IMR-90 (cell line): Measurements from ENCODE around the gene BET1L. TPM values are rescaled to one million over a fixed set of nuclear protein-coding genes. Genes with fewer than 3 reads are reported as not detected.

ENCODE experiments used
- ATAC-seq: fragments of 200-7000 bp; cut with Tn5 transposase; 2 replicates; pipeline ENCODE4 v1.9.1; 2020; ENCODE audit warnings: low read depth, mild to moderate bottlenecking, moderate library complexity
- BruUV-seq: library from RNA; stranded (reverse); fragments of 400-500 nt; replicated peaks from 2 replicates; lab custom pipeline; 2021; lab: Mats Ljungman, UMichigan
- CTCF ChIA-PET: fragments of 300-600 bp; formaldehyde crosslinking; extraction: SDS; loops from one replicate; lab custom pipeline; 2021; ENCODE audit warnings: antibody characterized with exemption; lab: Yijun Ruan, JAX
- POLR2A ChIA-PET: fragments of 300-600 bp; sonication (Branson Sonifier 250); formaldehyde crosslinking; loops from one replicate; lab custom pipeline; 2022; ENCODE audit warnings: antibody characterized with exemption; ENCODE audit not compliant: unreplicated experiment; lab: Charles Lee
- DNase-seq: peaks from one replicate; pipeline ENCODE4 v3.0.0; 2013
- H2AFZ ChIP-seq: replicated peaks from 2 replicates; pipeline ENCODE3; 2013; ENCODE audit warnings: low read length, mild to moderate bottlenecking; ENCODE audit not compliant: poor library complexity
- H2AK5ac ChIP-seq: 2 replicates; pipeline ENCODE4 v1.6.1; 2013; ENCODE audit warnings: low read depth, low read length, inconsistent platforms
- H2AK9ac ChIP-seq: replicated peaks from 2 replicates; pipeline ENCODE3; 2013; ENCODE audit warnings: mild to moderate bottlenecking, low read depth, low read length, moderate library complexity; ENCODE audit not compliant: poor library complexity
- H2BK120ac ChIP-seq: 2 replicates; pipeline ENCODE4 v1.6.1; 2013; ENCODE audit warnings: low read depth, low read length, inconsistent platforms
- H2BK15ac ChIP-seq: 3 replicates; pipeline ENCODE4 v1.6.1; 2013; ENCODE audit warnings: low read depth, low read length, inconsistent platforms
- H2BK20ac ChIP-seq: 2 replicates; pipeline ENCODE4 v1.6.1; 2013; ENCODE audit warnings: low read depth, mild to moderate bottlenecking, inconsistent platforms, low read length, moderate library complexity
- H2BK5ac ChIP-seq: 2 replicates; pipeline ENCODE4 v1.6.1; 2013; ENCODE audit warnings: mild to moderate bottlenecking, low read depth, low read length, inconsistent platforms; ENCODE audit not compliant: poor library complexity, severe bottlenecking
- H3K14ac ChIP-seq: replicated peaks from 2 replicates; pipeline ENCODE4 v1.6.1; 2013; ENCODE audit warnings: low read depth, low read length, inconsistent platforms
- H3K18ac ChIP-seq: 2 replicates; pipeline ENCODE4 v1.6.1; 2013; ENCODE audit warnings: low read depth, low read length, control low read depth
- H3K23ac ChIP-seq: 2 replicates; pipeline ENCODE4 v1.6.1; 2013; ENCODE audit warnings: low read depth, low read length, inconsistent platforms
- H3K27ac ChIP-seq: 2 replicates; pipeline ENCODE4 v1.5.1; 2013; ENCODE audit warnings: mild to moderate bottlenecking, control low read depth, low read length; ENCODE audit not compliant: insufficient read depth
- H3K27me3 ChIP-seq: 2 replicates; pipeline ENCODE4 v1.6.1; 2013; ENCODE audit warnings: low read length; ENCODE audit not compliant: control insufficient read depth, insufficient read depth
- H3K36me3 ChIP-seq: 2 replicates; pipeline ENCODE4 v1.6.1; 2013; ENCODE audit warnings: low read length, mixed read lengths; ENCODE audit not compliant: control insufficient read depth, insufficient read depth
- H3K4ac ChIP-seq: 2 replicates; pipeline ENCODE4 v1.6.1; 2013; ENCODE audit warnings: low read depth, low read length, inconsistent platforms
- H3K4me1 ChIP-seq: 2 replicates; pipeline ENCODE4 v1.6.1; 2013; ENCODE audit warnings: low read length, mixed read lengths; ENCODE audit not compliant: control insufficient read depth, insufficient read depth
- H3K4me2 ChIP-seq: 2 replicates; pipeline ENCODE4 v1.6.1; 2013; ENCODE audit warnings: low read depth, mild to moderate bottlenecking, control low read depth, low read length, moderate library complexity
- H3K4me3 ChIP-seq: 2 replicates; pipeline ENCODE4 v1.5.1; 2013; ENCODE audit warnings: low read depth, mild to moderate bottlenecking, control low read depth, low read length, moderate library complexity; ENCODE audit not compliant: insufficient read depth
- H3K56ac ChIP-seq: 2 replicates; pipeline ENCODE4 v1.6.1; 2013; ENCODE audit warnings: low read length, inconsistent platforms; ENCODE audit not compliant: insufficient read depth; ENCODE audit errors: extremely low read depth
- H3K79me1 ChIP-seq, 2 experiments: 2 replicates each; pipeline ENCODE4 v1.6.1; 2013; ENCODE audit warnings: low read length in 2 of 2, inconsistent platforms in 1 of 2, low read depth in 1 of 2
- H3K9ac ChIP-seq: 2 replicates; pipeline ENCODE4 v1.6.1; 2013; ENCODE audit warnings: low read depth, low read length, control low read depth
- H3K9me1 ChIP-seq: 2 replicates; pipeline ENCODE4 v1.6.1; 2013; ENCODE audit warnings: low read length, inconsistent platforms; ENCODE audit not compliant: insufficient read depth
- H3K9me3 ChIP-seq: 2 replicates; pipeline ENCODE4 v1.6.1; 2013; ENCODE audit warnings: low read length; ENCODE audit not compliant: control insufficient read depth, insufficient read depth
- H4K20me1 ChIP-seq: 2 replicates; pipeline ENCODE4 v1.6.1; 2013; ENCODE audit warnings: low read length, inconsistent platforms; ENCODE audit not compliant: insufficient read depth
- H4K5ac ChIP-seq: 2 replicates; pipeline ENCODE4 v1.6.1; 2013; ENCODE audit warnings: mild to moderate bottlenecking, low read depth, low read length, control low read depth
- H4K8ac ChIP-seq, 2 experiments: 2 replicates each; pipeline ENCODE4 v1.6.1; 2013; ENCODE audit warnings: low read depth in 2 of 2, low read length in 2 of 2, control low read depth in 1 of 2, inconsistent platforms in 1 of 2
- H4K91ac ChIP-seq: 2 replicates; pipeline ENCODE4 v1.6.1; 2013; ENCODE audit warnings: low read depth, low read length, inconsistent platforms; ENCODE audit not compliant: insufficient read depth
- BHLHE40 ChIP-seq: fragments of 150-350 bp; IDR thresholded peaks from 2 replicates; pipeline ENCODE4 v1.6.1; 2016; ENCODE audit warnings: mild to moderate bottlenecking, low read depth, low read length
- CEBPB ChIP-seq: IDR thresholded peaks from 2 replicates; pipeline ENCODE4 v1.6.1; 2012; ENCODE audit warnings: low read depth, low read length, improper control_type of control experiment
- CHD1 ChIP-seq: IDR thresholded peaks from 2 replicates; pipeline ENCODE4 v1.6.1; 2012; ENCODE audit warnings: low read depth, low read length, improper control_type of control experiment
- CTCF ChIP-seq: conservative IDR thresholded peaks from 2 replicates; pipeline ENCODE4 v1.5.1; 2012; ENCODE audit warnings: mild to moderate bottlenecking, low read depth, low read length, improper control_type of control experiment
- ELK1 ChIP-seq: fragments of 150-350 bp; IDR thresholded peaks from 2 replicates; pipeline ENCODE4 v1.6.1; 2016; ENCODE audit warnings: low read depth, mild to moderate bottlenecking, low read length, moderate library complexity, borderline replicate concordance
- FOS ChIP-seq: fragments of 150-350 bp; IDR thresholded peaks from 2 replicates; pipeline ENCODE4 v1.6.1; 2016; ENCODE audit warnings: low read depth, low read length
- MAFK ChIP-seq: IDR thresholded peaks from 2 replicates; pipeline ENCODE4 v1.6.1; 2012; ENCODE audit warnings: low read depth, low read length, improper control_type of control experiment
- MAZ ChIP-seq: IDR thresholded peaks from 2 replicates; pipeline ENCODE4 v1.6.1; 2012; ENCODE audit warnings: low read depth, mild to moderate bottlenecking, low read length, improper control_type of control experiment, moderate library complexity, borderline replicate concordance
- MXI1 ChIP-seq: IDR thresholded peaks from 2 replicates; pipeline ENCODE4 v1.6.1; 2012; ENCODE audit warnings: low read depth, mild to moderate bottlenecking, low read length, moderate library complexity, borderline replicate concordance
- NFE2L2 ChIP-seq: fragments of 150-350 bp; IDR thresholded peaks from 2 replicates; pipeline ENCODE4 v1.6.1; 2016; ENCODE audit warnings: low read depth, mild to moderate bottlenecking, low read length
- POLR2A ChIP-seq: IDR thresholded peaks from 2 replicates; pipeline ENCODE4 v1.6.1; 2012; ENCODE audit warnings: mild to moderate bottlenecking, low read depth, low read length
- RAD21 ChIP-seq: IDR thresholded peaks from 2 replicates; pipeline ENCODE4 v1.6.1; 2012; ENCODE audit warnings: low read length, improper control_type of control experiment
- RCOR1 ChIP-seq: IDR thresholded peaks from 2 replicates; pipeline ENCODE4 v1.6.1; 2012; ENCODE audit warnings: mild to moderate bottlenecking, low read length, improper control_type of control experiment; ENCODE audit not compliant: insufficient replicate concordance
- RFX5 ChIP-seq: IDR thresholded peaks from 2 replicates; pipeline ENCODE4 v1.8.0; 2012; ENCODE audit warnings: low read depth, mild to moderate bottlenecking, low read length, moderate library complexity
- SMC3 ChIP-seq: fragments of 150-350 bp; IDR thresholded peaks from 2 replicates; pipeline ENCODE4 v1.6.1; 2016; ENCODE audit warnings: low read depth, mild to moderate bottlenecking, antibody characterized with exemption, low read length, moderate library complexity
- USF2 ChIP-seq: fragments of 150-350 bp; IDR thresholded peaks from 2 replicates; pipeline ENCODE4 v1.6.1; 2017; ENCODE audit warnings: mild to moderate bottlenecking, antibody characterized with exemption, low read length, low read depth
- WGBS, 2 experiments: methylation state at CpG; one replicate each; pipeline versions ENCODE4 v1.1.5 to v1.1.7; 2013; ENCODE audit warnings: missing lambda C conversion rate in 2 of 2; ENCODE audit not compliant: insufficient read length in 1 of 2; ENCODE audit errors: extremely low coverage in 2 of 2; 5-methylcytosine and 5-hydroxymethylcytosine counted together
- dilution Hi-C: fragments of 300-500 bp; cut with HindIII; formaldehyde crosslinking; loops from one replicate; pipeline ENCODE4 v1.14.3; 2018; ENCODE audit warnings: low sequenced_read_pairs; ENCODE audit not compliant: unreplicated experiment
- in situ Hi-C: fragments of 300-500 bp; cut with MboI; formaldehyde crosslinking; loops from 3 replicates; pipeline ENCODE4 v1.14.3; 2019; ENCODE audit warnings: low sequenced_read_pairs, inconsistent platforms, mixed read lengths
- intact Hi-C: fragments of 100-400 bp; cut with micrococcal nuclease; formaldehyde crosslinking; loops from 2 replicates; pipeline ENCODE4 v1.10.0; 2022
- polyA plus RNA-seq, 3 experiments: library from polyadenylated mRNA; depleted of rRNA; stranded (reverse); fragments of >200 nt; gene quantifications; 2 replicates each; pipeline ENCODE4 v1.2.3, GENCODE V29; 2012; ENCODE audit warnings: low replicate concordance in 1 of 3
- total RNA-seq: library from RNA; depleted of rRNA; stranded (reverse); fragments of >200 nt; gene quantifications from 2 replicates; pipeline ENCODE4 v1.2.3, GENCODE V29; 2012

BET1L gene
- total and polyA plus RNA-seq, 2 of the 4 experiments (the other 2 are of a cell fraction): 10.8 to 90.7 TPM

GRCh38 chr11:223884-224283 lies 16.7 kb upstream of the BET1L start:
- H3K4me3 ChIP-seq: no peak overlapping the region
- intact Hi-C loops (no loop called here), dilution Hi-C loops (no loop called here), in situ Hi-C loops (loop anchor here (10.0 kb wide), 1 partner anchor 61 kb away; the partner anchor contains the start of gene PGGHG)
- peaks cover 3% of the 10 kb centered on the region; the same call in 1 of the 2 replicates for H3K4me1 ChIP-seq
- H4K5ac ChIP-seq: no peak overlapping the region
- no peak overlapping the region for H4K8ac ChIP-seq
- H3K27me3 ChIP-seq: no peaks in the 10 kb centered on the region
- H3K36me3 ChIP-seq: peaks cover 11% of the 10 kb centered on the region
- H3K18ac ChIP-seq: no peak overlapping the region
- BruUV-seq: no TSS peak
- H2AK9ac ChIP-seq: no peak overlapping the region
- H3K9me1 ChIP-seq: no peaks in the 10 kb centered on the region
- H3K23ac ChIP-seq: no peak overlapping the region
- H2BK120ac ChIP-seq: no peak overlapping the region
- no peak overlapping the region for H2AK5ac ChIP-seq
- H3K9ac ChIP-seq: no peak overlapping the region
- DNase-seq (no peak), ATAC-seq (no peak)
- H2BK15ac ChIP-seq: no peak overlapping the region
- H3K9me3 ChIP-seq: no peaks in the 10 kb centered on the region
- no peak overlapping the region for H2BK5ac ChIP-seq
- no peak overlapping the region for H3K56ac ChIP-seq
- H3K14ac ChIP-seq: no peak overlapping the region; the same call in 1 of the 2 replicates
- TF ChIP-seq ELK1 (no peak), MAZ (no peak), RAD21 (no peak), CHD1 (no peak), CEBPB (no peak), SMC3 (no peak), MAFK (no peak), RFX5 (no peak), CTCF (no peak), RCOR1 (no peak), POLR2A (no peak), USF2 (no peak), NFE2L2 (no peak), BHLHE40 (no peak), MXI1 (no peak), FOS (no peak)
- no peak overlapping the region for H3K4me2 ChIP-seq
- no peak overlapping the region for H3K27ac ChIP-seq
- WGBS, 2 experiments: 90% methylated on average over 2 of the region's 9 CpGs; no CpG with 5 or more reads in 1 of the 2 experiments
- CTCF ChIA-PET: interaction anchor here (0.9 kb wide), 1 partner anchor 8 kb away, joined by 3 read pairs; no protein-coding TSS in a partner anchor
- peaks cover 8 to 23% of the 10 kb centered on the region in 2 experiments; a peak in 3 of 4 replicates for H3K79me1 ChIP-seq
- H4K91ac ChIP-seq: no peak overlapping the region
- no peak overlapping the region for H2AFZ ChIP-seq
- POLR2A ChIA-PET: no interaction called here
- H3K4ac ChIP-seq: no peak overlapping the region
- no peak overlapping the region for H2BK20ac ChIP-seq
- H4K20me1 ChIP-seq: peaks cover 3% of the 10 kb centered on the region; the same call in 1 of the 2 replicates
